ENCODE results near the gene VPS45.

VPS45 gene

GRCh38 chr1:150085406-150085805, 17.8 kb downstream of the VPS45 start:
- H2AK5ac ChIP-seq (ENCODE audit: low read length): no peak overlapping the region
- no peaks in the 10 kb centered on the region for H3K79me1 ChIP-seq (ENCODE audit: low read length)
- H3K9ac ChIP-seq (ENCODE audit: low read length): no peak overlapping the region
- WGBS (ENCODE audit: extremely low coverage, insufficient coverage, low lambda C conversion rate): no CpG with 5 or more reads among the region's 2 CpGs
- no peak overlapping the region for H3K27ac ChIP-seq (ENCODE audit: low read depth, low read length)
- H3K36me3 ChIP-seq (ENCODE audit: control insufficient read depth, insufficient read depth, low read length): peaks cover 3% of the 10 kb centered on the region
- H3K18ac ChIP-seq (ENCODE audit: low read length): no peak overlapping the region
- H3K79me2 ChIP-seq (ENCODE audit: control insufficient read depth, insufficient read depth, low read length): no peaks in the 10 kb centered on the region
- no peaks in the 10 kb centered on the region for H3K4me1 ChIP-seq (ENCODE audit: control insufficient read depth, low read depth, low read length)
- no peak overlapping the region for H3K56ac ChIP-seq (ENCODE audit: low read length)
- H4K8ac ChIP-seq (ENCODE audit: low read depth, low read length): no peak overlapping the region
- no peak overlapping the region for H3K4me2 ChIP-seq (ENCODE audit: low read length)
- H2BK120ac ChIP-seq (ENCODE audit: low read depth, low read length): no peak overlapping the region
- no peaks in the 10 kb centered on the region for H3K27me3 ChIP-seq (ENCODE audit: insufficient read depth, low read length, poor library complexity)
- DNase-seq: no peak
- no peak overlapping the region for H3K4me3 ChIP-seq (ENCODE audit: low read length)
- H2BK5ac ChIP-seq (ENCODE audit: low read length): no peak overlapping the region
- no peak overlapping the region for H3K4ac ChIP-seq (ENCODE audit: low read depth, low read length)
- no peak overlapping the region for H4K5ac ChIP-seq (ENCODE audit: low read length)
- H3K23ac ChIP-seq (ENCODE audit: low read length): no peak overlapping the region
- no peak overlapping the region for H2BK15ac ChIP-seq (replicated peaks; ENCODE audit: low read depth)

- no peaks in the 10 kb centered on the region for H3K4me1 ChIP-seq (ENCODE audit: control insufficient read depth, low read depth, low read length)
- H3K36me3 ChIP-seq (ENCODE audit: control insufficient read depth, insufficient read depth, low read length): peaks cover 3% of the 10 kb centered on the region
- H3K56ac ChIP-seq (ENCODE audit: low read length): no peak overlapping the region
Observed at GRCh38 chr1:150087415-150087814, 19.8 kb downstream of the VPS45 start.

DNA sequence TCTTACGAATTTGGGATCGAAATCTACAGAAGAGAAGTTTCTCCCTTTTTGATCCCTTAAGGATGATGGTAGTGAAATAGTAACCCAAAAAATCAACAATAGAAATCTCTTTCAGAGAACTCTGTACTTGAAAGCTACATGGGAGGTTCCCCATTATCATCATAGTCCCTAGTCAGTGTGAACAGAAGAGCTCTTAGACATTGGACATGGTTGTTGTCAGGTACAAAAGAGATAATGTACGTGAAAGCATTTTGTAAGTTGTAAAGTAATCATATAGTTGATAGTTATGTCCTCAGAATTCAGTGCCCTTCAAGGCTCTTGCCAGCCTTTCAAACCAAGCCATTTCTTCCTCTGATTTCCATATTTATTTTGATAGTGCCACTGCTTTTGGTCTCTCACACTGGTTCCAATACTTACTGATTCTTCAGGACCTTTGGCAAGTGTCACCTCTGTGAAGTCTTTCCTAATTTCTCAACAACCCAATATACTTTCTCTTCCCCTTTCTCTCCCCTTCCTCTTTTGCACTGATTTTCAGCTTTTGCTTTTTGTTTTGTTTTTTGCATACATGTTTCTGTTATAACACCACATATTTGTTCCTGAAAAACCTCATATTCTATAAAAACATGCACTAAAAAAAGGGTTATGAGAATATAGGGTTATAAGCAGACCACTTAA, 22.4 kb downstream of the VPS45 start:
- DNase-seq: no peak
- WGBS (ENCODE audit: extremely low coverage, insufficient coverage, low lambda C conversion rate): no CpG with 5 or more reads among the region's 3 CpGs

More at GRCh38 chr1:150087415-150087814, 19.8 kb downstream of the VPS45 start:
- Histone ChIP-seq H2BK5ac (ENCODE audit: low read length) (no peak overlapping the region), H4K5ac (ENCODE audit: low read length) (no peak overlapping the region), H3K4me2 (ENCODE audit: low read length) (no peak overlapping the region), H2BK15ac (replicated peaks; ENCODE audit: low read depth) (no peak overlapping the region), H2AK5ac (ENCODE audit: low read length) (no peak overlapping the region), H3K79me2 (ENCODE audit: control insufficient read depth, insufficient read depth, low read length) (no peaks in the 10 kb centered on the region), H2BK120ac (ENCODE audit: low read depth, low read length) (no peak overlapping the region), H3K27me3 (ENCODE audit: insufficient read depth, low read length, poor library complexity) (no peaks in the 10 kb centered on the region), H3K4me3 (ENCODE audit: low read length) (no peak overlapping the region), H3K23ac (ENCODE audit: low read length) (no peak overlapping the region), H3K4ac (ENCODE audit: low read depth, low read length) (no peak overlapping the region), H4K8ac (ENCODE audit: low read depth, low read length) (no peak overlapping the region), H3K9ac (ENCODE audit: low read length) (no peak overlapping the region), H3K79me1 (ENCODE audit: low read length) (no peaks in the 10 kb centered on the region), H3K18ac (ENCODE audit: low read length) (no peak overlapping the region), H3K27ac (ENCODE audit: low read depth, low read length) (no peak overlapping the region)
- DNase-seq: no peak
- whole genome bisulfite sequencing (ENCODE audit: extremely low coverage, insufficient coverage, low lambda C conversion rate): no CpG with 5 or more reads among the region's 2 CpGs

DNA sequence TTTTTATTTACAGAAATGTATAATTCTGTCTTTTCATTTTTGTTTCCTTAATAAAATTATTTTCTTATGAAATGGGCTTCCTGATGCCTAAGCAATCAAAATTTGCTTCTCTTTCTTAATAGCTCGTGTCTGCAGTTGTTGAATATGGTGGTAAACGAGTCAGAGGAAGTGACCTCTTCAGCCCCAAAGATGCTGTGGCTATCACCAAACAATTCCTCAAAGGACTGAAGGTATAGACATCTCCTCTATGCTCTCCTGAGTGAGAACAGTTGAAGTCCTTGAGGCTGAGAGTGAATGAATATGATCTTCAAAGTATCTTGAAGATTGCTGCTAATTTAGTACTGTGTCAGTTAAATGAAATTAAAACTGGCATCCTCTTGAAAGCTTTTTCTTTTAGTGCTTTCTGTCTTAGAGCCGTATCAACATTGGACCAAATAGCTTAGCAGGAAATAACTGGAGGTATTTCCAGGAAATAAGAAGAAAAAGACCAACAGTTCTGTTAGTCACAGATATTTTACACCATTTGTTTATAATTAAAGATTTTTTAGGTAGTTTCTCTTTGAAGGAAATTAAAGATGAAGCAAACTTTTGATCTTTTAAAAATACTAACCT, 24.7 kb downstream of the VPS45 start:
- H3K36me3 ChIP-seq (ENCODE audit: control insufficient read depth, insufficient read depth, low read length): no peaks in the 10 kb centered on the region

More for the DNA sequence above, 22.4 kb downstream of the VPS45 start:
- no peak overlapping the region for H4K5ac ChIP-seq (ENCODE audit: low read length)
- no peak overlapping the region for H3K23ac ChIP-seq (ENCODE audit: low read length)
- H3K79me1 ChIP-seq (ENCODE audit: low read length): no peaks in the 10 kb centered on the region
- H3K4me2 ChIP-seq (ENCODE audit: low read length): no peak overlapping the region
- no peaks in the 10 kb centered on the region for H3K27me3 ChIP-seq (ENCODE audit: insufficient read depth, low read length, poor library complexity)
- H3K36me3 ChIP-seq (ENCODE audit: control insufficient read depth, insufficient read depth, low read length): no peaks in the 10 kb centered on the region
- no peak overlapping the region for H4K8ac ChIP-seq (ENCODE audit: low read depth, low read length)
- no peak overlapping the region for H3K4ac ChIP-seq (ENCODE audit: low read depth, low read length)
- H2BK120ac ChIP-seq (ENCODE audit: low read depth, low read length): no peak overlapping the region
- no peak overlapping the region for H2AK5ac ChIP-seq (ENCODE audit: low read length)
- no peak overlapping the region for H3K56ac ChIP-seq (ENCODE audit: low read length)
- no peak overlapping the region for H3K18ac ChIP-seq (ENCODE audit: low read length)
- H3K4me3 ChIP-seq (ENCODE audit: low read length): no peak overlapping the region
- H2BK15ac ChIP-seq (replicated peaks; ENCODE audit: low read depth): no peak overlapping the region
- no peaks in the 10 kb centered on the region for H3K4me1 ChIP-seq (ENCODE audit: control insufficient read depth, low read depth, low read length)
- H3K79me2 ChIP-seq (ENCODE audit: control insufficient read depth, insufficient read depth, low read length): no peaks in the 10 kb centered on the region
- no peak overlapping the region for H3K9ac ChIP-seq (ENCODE audit: low read length)
- H2BK5ac ChIP-seq (ENCODE audit: low read length): no peak overlapping the region
- H3K27ac ChIP-seq (ENCODE audit: low read depth, low read length): no peak overlapping the region

DNA sequence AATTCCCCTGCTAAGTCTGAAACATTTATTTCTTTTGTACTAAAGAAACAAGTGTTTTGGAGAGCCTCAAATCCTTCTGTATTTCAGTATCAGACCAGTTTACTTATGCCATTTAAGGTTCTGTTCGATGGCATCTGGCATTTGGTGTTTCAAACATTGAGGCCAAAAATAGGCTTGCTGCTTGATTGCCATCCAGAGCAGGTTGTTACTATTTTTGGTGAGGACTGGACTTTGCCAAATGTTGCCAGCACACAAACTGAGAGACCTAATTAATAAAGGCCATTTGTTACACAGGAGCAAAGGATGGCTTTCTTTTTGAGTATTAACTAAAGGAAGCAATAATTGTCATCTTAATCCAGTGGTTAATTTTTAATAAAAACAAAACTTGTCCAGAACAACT, 26.2 kb downstream of the VPS45 start:
- no peak overlapping the region for H2BK15ac ChIP-seq (replicated peaks; ENCODE audit: low read depth)
- no peaks in the 10 kb centered on the region for H3K36me3 ChIP-seq (ENCODE audit: control insufficient read depth, insufficient read depth, low read length)
- no peak for DNase-seq

More for the DNA sequence above, 24.7 kb downstream of the VPS45 start:
- Histone ChIP-seq H3K27me3 (ENCODE audit: insufficient read depth, low read length, poor library complexity) (no peaks in the 10 kb centered on the region), H2BK5ac (ENCODE audit: low read length) (no peak overlapping the region), H3K4me3 (ENCODE audit: low read length) (no peak overlapping the region), H3K56ac (ENCODE audit: low read length) (no peak overlapping the region), H3K23ac (ENCODE audit: low read length) (no peak overlapping the region), H4K8ac (ENCODE audit: low read depth, low read length) (no peak overlapping the region), H2BK15ac (replicated peaks; ENCODE audit: low read depth) (no peak overlapping the region), H3K18ac (ENCODE audit: low read length) (no peak overlapping the region), H3K4me1 (ENCODE audit: control insufficient read depth, low read depth, low read length) (no peaks in the 10 kb centered on the region), H3K79me1 (ENCODE audit: low read length) (no peaks in the 10 kb centered on the region), H4K5ac (ENCODE audit: low read length) (no peak overlapping the region), H3K27ac (ENCODE audit: low read depth, low read length) (no peak overlapping the region), H3K79me2 (ENCODE audit: control insufficient read depth, insufficient read depth, low read length) (no peaks in the 10 kb centered on the region), H2BK120ac (ENCODE audit: low read depth, low read length) (no peak overlapping the region), H3K9ac (ENCODE audit: low read length) (no peak overlapping the region), H3K4me2 (ENCODE audit: low read length) (no peak overlapping the region), H3K4ac (ENCODE audit: low read depth, low read length) (no peak overlapping the region), H2AK5ac (ENCODE audit: low read length) (no peak overlapping the region)
- WGBS (ENCODE audit: extremely low coverage, insufficient coverage, low lambda C conversion rate): no CpG with 5 or more reads among the region's 3 CpGs
- no peak for DNase-seq

More for the DNA sequence above, 26.2 kb downstream of the VPS45 start:
- Histone ChIP-seq H3K56ac (ENCODE audit: low read length) (no peak overlapping the region), H3K9ac (ENCODE audit: low read length) (no peak overlapping the region), H2AK5ac (ENCODE audit: low read length) (no peak overlapping the region), H3K23ac (ENCODE audit: low read length) (no peak overlapping the region), H4K8ac (ENCODE audit: low read depth, low read length) (no peak overlapping the region), H3K18ac (ENCODE audit: low read length) (no peak overlapping the region), H3K79me2 (ENCODE audit: control insufficient read depth, insufficient read depth, low read length) (no peaks in the 10 kb centered on the region), H3K4me3 (ENCODE audit: low read length) (no peak overlapping the region), H3K27me3 (ENCODE audit: insufficient read depth, low read length, poor library complexity) (no peaks in the 10 kb centered on the region), H2BK120ac (ENCODE audit: low read depth, low read length) (no peak overlapping the region), H3K79me1 (ENCODE audit: low read length) (no peaks in the 10 kb centered on the region), H3K4ac (ENCODE audit: low read depth, low read length) (no peak overlapping the region), H2BK5ac (ENCODE audit: low read length) (no peak overlapping the region), H4K5ac (ENCODE audit: low read length) (no peak overlapping the region), H3K4me1 (ENCODE audit: control insufficient read depth, low read depth, low read length) (no peaks in the 10 kb centered on the region), H3K4me2 (ENCODE audit: low read length) (no peak overlapping the region), H3K27ac (ENCODE audit: low read depth, low read length) (no peak overlapping the region)
- no CpG with 5 or more reads among the region's 1 CpG for WGBS (ENCODE audit: extremely low coverage, insufficient coverage, low lambda C conversion rate)

Measured in mesendoderm (in vitro differentiated cells).